GM23338 (cell line): Measurements from ENCODE around the gene PRSS36. TPM values are rescaled to one million over a fixed set of nuclear protein-coding genes. Genes with fewer than 3 reads are reported as not detected.

Source experiments
- ATAC-seq: fragments of 200-7000 bp; cut with Tn5 transposase; 3 replicates; pipeline ENCODE4 v1.9.1; 2020
- DNase-seq: peaks from one replicate; pipeline ENCODE4 v3.0.0-alpha.2; 2015; ENCODE audit warnings: low spot score
- H2AFZ ChIP-seq: fragments of 200-600 bp; sonication (generic); 2 replicates; pipeline ENCODE4 v1.8.0; 2016; ENCODE audit warnings: antibody characterized with exemption, mild to moderate bottlenecking, moderate library complexity
- H3F3A ChIP-seq: fragments of 200-600 bp; sonication (generic); replicated peaks from 2 replicates; pipeline ENCODE4 v1.8.0; 2017; ENCODE audit warnings: antibody characterized with exemption, mixed run types, low read depth
- H3K27ac ChIP-seq: fragments of 200-600 bp; sonication (generic); 2 replicates; pipeline ENCODE4 v1.6.1; 2016; ENCODE audit warnings: low read depth
- H3K27me3 ChIP-seq: fragments of 200-600 bp; sonication (generic); 2 replicates; pipeline ENCODE4 v1.8.0; 2016; ENCODE audit warnings: mild to moderate bottlenecking, mixed run types, moderate library complexity; ENCODE audit not compliant: insufficient read depth
- H3K36me3 ChIP-seq: fragments of 200-600 bp; sonication (generic); 2 replicates; pipeline ENCODE4 v1.8.0; 2016; ENCODE audit warnings: mild to moderate bottlenecking; ENCODE audit not compliant: insufficient read depth
- H3K4me1 ChIP-seq: fragments of 200-600 bp; sonication (generic); 2 replicates; pipeline ENCODE4 v1.8.0; 2016; ENCODE audit warnings: mild to moderate bottlenecking, moderate library complexity; ENCODE audit not compliant: insufficient read depth
- H3K4me2 ChIP-seq: fragments of 200-600 bp; sonication (generic); 2 replicates; pipeline ENCODE4 v1.7.1; 2017; ENCODE audit warnings: mixed run types
- H3K4me3 ChIP-seq: fragments of 200-600 bp; sonication (generic); 2 replicates; pipeline ENCODE4 v1.6.1; 2016; ENCODE audit warnings: mixed run types
- H3K79me2 ChIP-seq: fragments of 200-600 bp; sonication (generic); replicated peaks from 2 replicates; pipeline ENCODE4 v1.8.0; 2017; ENCODE audit warnings: mild to moderate bottlenecking; ENCODE audit not compliant: insufficient read depth
- H3K9me2 ChIP-seq: fragments of 200-600 bp; sonication (generic); 2 replicates; pipeline ENCODE4 v1.8.0; 2017; ENCODE audit not compliant: insufficient read depth
- H4K20me1 ChIP-seq: fragments of 200-600 bp; sonication (generic); replicated peaks from 2 replicates; pipeline ENCODE4 v1.8.0; 2017; ENCODE audit warnings: mild to moderate bottlenecking; ENCODE audit not compliant: insufficient read depth
- H3K27ac Mint-ChIP-seq: 2 replicates; pipeline ENCODE4 v1.8.0; 2020; ENCODE audit warnings: inconsistent platforms, mild to moderate bottlenecking, moderate library complexity, mixed read lengths
- H3K27me3 Mint-ChIP-seq: 3 replicates; pipeline ENCODE4 v1.8.0; 2022; ENCODE audit warnings: low read depth, mild to moderate bottlenecking, moderate library complexity, mixed read lengths, inconsistent platforms; ENCODE audit not compliant: insufficient read depth, poor library complexity
- H3K36me3 Mint-ChIP-seq: 3 replicates; pipeline ENCODE4 v1.8.0; 2021; ENCODE audit warnings: low read depth, mild to moderate bottlenecking, inconsistent platforms, moderate library complexity, mixed read lengths
- H3K4me1 Mint-ChIP-seq: 3 replicates; pipeline ENCODE4 v1.8.0; 2020; ENCODE audit warnings: mild to moderate bottlenecking, inconsistent platforms, mixed read lengths
- H3K4me3 Mint-ChIP-seq: 3 replicates; pipeline ENCODE4 v1.8.0; 2021; ENCODE audit warnings: moderate library complexity, mild to moderate bottlenecking, inconsistent platforms, mixed read lengths
- H3K9me3 Mint-ChIP-seq: 3 replicates; pipeline ENCODE4 v1.8.0; 2020; ENCODE audit warnings: moderate library complexity, mild to moderate bottlenecking, inconsistent platforms, mixed read lengths
- CREB1 ChIP-seq: fragments of 250-450 bp; sonication (Bioruptor Pico); IDR thresholded peaks from 2 replicates; pipeline ENCODE4 v1.5.0; 2020; ENCODE audit warnings: low read depth, mild to moderate bottlenecking, moderate library complexity
- EZH2 ChIP-seq: fragments of 200-600 bp; sonication (generic); IDR thresholded peaks from one replicate; pipeline ENCODE4 v1.8.0; 2017; ENCODE audit warnings: antibody characterized with exemption, mild to moderate bottlenecking, low read depth; ENCODE audit not compliant: unreplicated experiment
- EZH2phosphoT487 ChIP-seq: fragments of 200-600 bp; sonication (generic); IDR thresholded peaks from one replicate; pipeline ENCODE4 v1.8.1; 2018; ENCODE audit warnings: antibody characterized with exemption; ENCODE audit not compliant: unreplicated experiment
- NANOG ChIP-seq: IDR thresholded peaks from 2 replicates; pipeline ENCODE4 v1.6.1; 2016; ENCODE audit warnings: antibody characterized with exemption, borderline replicate concordance
- POLR2AphosphoS5 ChIP-seq: IDR thresholded peaks from 2 replicates; pipeline ENCODE4 v1.6.1; 2016; ENCODE audit warnings: antibody characterized with exemption, low read depth
- ZNF331 ChIP-seq: fragments of 250-450 bp; sonication (Bioruptor Pico); IDR thresholded peaks from 2 replicates; pipeline ENCODE4 v1.5.0; 2020; ENCODE audit warnings: low read depth, mild to moderate bottlenecking, moderate library complexity
- ZNF462 ChIP-seq: fragments of 250-450 bp; sonication (Bioruptor Pico); IDR thresholded peaks from 2 replicates; pipeline ENCODE4 v1.5.0; 2020; ENCODE audit warnings: mild to moderate bottlenecking, moderate library complexity
- polyA plus RNA-seq: library from polyadenylated mRNA; unstranded; fragments of >200 nt; fragmentation: Nextera tagmentation; extraction: Ambion mirVana; gene quantifications from 2 replicates; pipeline ENCODE4 v1.2.1, GENCODE V29; 2016
- total RNA-seq: library from RNA; depleted of rRNA; stranded (reverse); fragments of >200 nt; shearing (Covaris generic); gene quantifications from 2 replicates; pipeline ENCODE4 v1.2.3, GENCODE V29; 2014
- TF ChIP-seq, protein P1 (sequence below), 2 experiments: fragments of 200-600 bp in 1 of 2; sonication (generic) in 1 of 2; conservative IDR thresholded peaks; 2 replicates each; pipeline versions ENCODE4 v1.5.1 to v1.6.1; 2016 to 2017; ENCODE audit warnings: antibody characterized with exemption in 2 of 2, low read depth in 2 of 2, mild to moderate bottlenecking in 2 of 2, moderate library complexity in 1 of 2
- TF ChIP-seq, protein P2 (sequence below): IDR thresholded peaks from 2 replicates; pipeline ENCODE4 v1.6.1; 2016; ENCODE audit warnings: antibody characterized with exemption

Gene PRSS36
- total and polyA plus RNA-seq, 2 experiments from 2014 or later = 0.91 to 1.4 TPM

GRCh38 chr16:31189412-31189778 lies 39.5 kb upstream of the PRSS36 start:
- DNase-seq (no peak), ATAC-seq (no peak)
- Mint-ChIP-seq H3K4me3 (no peak overlapping the region), H3K27ac (no peak overlapping the region; the same call in 1 of the 2 replicates), H3K36me3 (peaks cover 100% of the 10 kb centered on the region), H3K27me3 (peaks cover 17% of the 10 kb centered on the region), H3K9me3 (no peaks in the 10 kb centered on the region), H3K4me1 (peaks cover 21% of the 10 kb centered on the region)
- Histone ChIP-seq H3K4me1 (no peaks in the 10 kb centered on the region; the same call in 1 of the 2 replicates), H3K27me3 (no peaks in the 10 kb centered on the region), H3K36me3 (peaks cover 99% of the 10 kb centered on the region), H3K79me2 (peaks cover 85% of the 10 kb centered on the region), H3K4me3 (no peak overlapping the region), H2AFZ (no peak overlapping the region), H3K9me2 (no peaks in the 10 kb centered on the region), H3F3A (peaks cover 81% of the 10 kb centered on the region), H4K20me1 (peaks cover 86% of the 10 kb centered on the region), H3K4me2 (no peak overlapping the region), H3K27ac (0 out of 2 replicates have a peak overlapping the region, but pooled peaks have one; percentile 58)
- no peak for TF ChIP-seq EZH2

DNA sequence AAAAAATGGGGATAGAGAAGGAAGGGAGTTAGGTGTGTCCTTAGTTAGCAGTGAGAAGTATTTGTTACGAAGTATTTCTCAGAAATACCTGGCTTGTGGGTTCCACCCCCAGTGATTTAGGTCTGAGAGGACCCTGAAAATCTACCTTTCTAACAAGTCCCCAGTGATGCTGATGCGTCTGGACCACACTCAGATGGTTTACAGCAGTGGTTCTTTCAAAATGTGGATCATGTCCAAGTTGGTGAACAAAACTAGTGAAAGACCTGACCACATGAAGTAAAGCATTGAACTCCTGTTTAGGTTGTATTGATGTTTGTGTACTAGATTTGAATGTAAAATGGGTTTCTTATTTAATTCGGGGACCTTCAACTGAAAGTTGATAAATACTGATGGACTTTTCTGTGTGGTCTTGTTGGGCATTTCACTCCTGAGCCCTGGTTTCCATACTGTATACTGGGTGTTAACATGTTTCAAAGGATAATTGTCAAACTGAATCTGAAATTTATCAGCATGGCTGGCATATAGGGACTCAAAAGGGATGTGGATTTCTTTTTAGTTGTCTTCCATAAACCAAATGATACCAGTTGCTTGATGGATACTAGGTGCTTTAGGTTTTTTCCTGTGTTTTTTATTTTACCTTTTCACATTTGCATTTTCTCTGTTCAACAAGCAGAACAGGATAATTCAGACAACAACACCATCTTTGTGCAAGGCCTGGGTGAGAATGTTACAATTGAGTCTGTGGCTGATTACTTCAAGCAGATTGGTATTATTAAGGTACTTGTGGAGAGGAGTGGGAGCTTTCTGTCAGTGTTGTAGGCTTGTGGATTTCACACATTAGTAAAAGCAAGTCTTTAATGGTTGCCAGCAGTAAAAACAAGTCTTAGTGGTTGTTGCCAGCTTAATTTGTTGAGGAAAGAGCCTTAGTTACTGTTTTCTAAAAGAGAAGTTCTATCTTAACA lies 38.9 kb upstream of the PRSS36 start:
- Histone ChIP-seq H3K27ac (peak overlapping the region; percentile 58; the same call in 1 of the 2 replicates), H3K4me3 (no peak overlapping the region), H3K4me1 (no peaks in the 10 kb centered on the region; the same call in 1 of the 2 replicates), H3K9me2 (no peaks in the 10 kb centered on the region), H3K4me2 (no peak overlapping the region), H4K20me1 (peaks cover 86% of the 10 kb centered on the region), H3K27me3 (no peaks in the 10 kb centered on the region), H3K36me3 (peaks cover 100% of the 10 kb centered on the region), H2AFZ (no peak overlapping the region), H3F3A (peaks cover 79% of the 10 kb centered on the region), H3K79me2 (peaks cover 92% of the 10 kb centered on the region)
- Mint-ChIP-seq H3K9me3 (no peaks in the 10 kb centered on the region; the same call in 2 of the 3 replicates), H3K27me3 (peaks cover 13% of the 10 kb centered on the region), H3K27ac (peak overlapping the region; percentile 75; the same call in 1 of the 2 replicates), H3K4me1 (peaks cover 26% of the 10 kb centered on the region), H3K4me3 (no peak overlapping the region), H3K36me3 (peaks cover 100% of the 10 kb centered on the region)
- no peak for DNase-seq
- ATAC-seq = no peak
- TF ChIP-seq CREB1 (CRISPR knock-in tag) (no peak), POLR2AphosphoS5 (no peak), EZH2phosphoT487 (no peak), ZNF331 (CRISPR knock-in tag) (no peak), ZNF462 (CRISPR knock-in tag) (no peak), EZH2 (no peak), NANOG (no peak)
- TF ChIP-seq, protein P1, sequence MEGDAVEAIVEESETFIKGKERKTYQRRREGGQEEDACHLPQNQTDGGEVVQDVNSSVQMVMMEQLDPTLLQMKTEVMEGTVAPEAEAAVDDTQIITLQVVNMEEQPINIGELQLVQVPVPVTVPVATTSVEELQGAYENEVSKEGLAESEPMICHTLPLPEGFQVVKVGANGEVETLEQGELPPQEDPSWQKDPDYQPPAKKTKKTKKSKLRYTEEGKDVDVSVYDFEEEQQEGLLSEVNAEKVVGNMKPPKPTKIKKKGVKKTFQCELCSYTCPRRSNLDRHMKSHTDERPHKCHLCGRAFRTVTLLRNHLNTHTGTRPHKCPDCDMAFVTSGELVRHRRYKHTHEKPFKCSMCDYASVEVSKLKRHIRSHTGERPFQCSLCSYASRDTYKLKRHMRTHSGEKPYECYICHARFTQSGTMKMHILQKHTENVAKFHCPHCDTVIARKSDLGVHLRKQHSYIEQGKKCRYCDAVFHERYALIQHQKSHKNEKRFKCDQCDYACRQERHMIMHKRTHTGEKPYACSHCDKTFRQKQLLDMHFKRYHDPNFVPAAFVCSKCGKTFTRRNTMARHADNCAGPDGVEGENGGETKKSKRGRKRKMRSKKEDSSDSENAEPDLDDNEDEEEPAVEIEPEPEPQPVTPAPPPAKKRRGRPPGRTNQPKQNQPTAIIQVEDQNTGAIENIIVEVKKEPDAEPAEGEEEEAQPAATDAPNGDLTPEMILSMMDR (conservative IDR thresholded peaks at IDR 0.05; ENCODE audit: low read depth in 2 of 2) = no peak
- TF ChIP-seq, protein P2, sequence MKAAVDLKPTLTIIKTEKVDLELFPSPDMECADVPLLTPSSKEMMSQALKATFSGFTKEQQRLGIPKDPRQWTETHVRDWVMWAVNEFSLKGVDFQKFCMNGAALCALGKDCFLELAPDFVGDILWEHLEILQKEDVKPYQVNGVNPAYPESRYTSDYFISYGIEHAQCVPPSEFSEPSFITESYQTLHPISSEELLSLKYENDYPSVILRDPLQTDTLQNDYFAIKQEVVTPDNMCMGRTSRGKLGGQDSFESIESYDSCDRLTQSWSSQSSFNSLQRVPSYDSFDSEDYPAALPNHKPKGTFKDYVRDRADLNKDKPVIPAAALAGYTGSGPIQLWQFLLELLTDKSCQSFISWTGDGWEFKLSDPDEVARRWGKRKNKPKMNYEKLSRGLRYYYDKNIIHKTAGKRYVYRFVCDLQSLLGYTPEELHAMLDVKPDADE = no peak
